RWPE2 (cell line): Measurements from ENCODE around the gene RHOV.
"Not testable (repeated sequence)": the region's sequence is repeated elsewhere in the genome, so short reads cannot be mapped to it uniquely, and the experiment has no call there.

ENCODE experiments used
- ATAC-seq: fragments of 200-7000 bp; cut with Tn5 transposase; 3 replicates; pipeline ENCODE4 v1.9.1; 2021; ENCODE audit warnings: low read depth
- DNase-seq: peaks from one replicate; pipeline ENCODE4 v3.0.0-alpha.2; 2020; ENCODE audit warnings: low spot score
- H3K27ac ChIP-seq: fragments of 450-650 bp; 2 replicates; pipeline ENCODE4 v1.5.1; 2017; ENCODE audit warnings: mild to moderate bottlenecking; ENCODE audit not compliant: poor library complexity, severe bottlenecking
- H3K27me3 ChIP-seq: fragments of 250-450 bp; sonication (Bioruptor Pico); 2 replicates; pipeline ENCODE4 v1.5.1; 2021; ENCODE audit warnings: mild to moderate bottlenecking, moderate library complexity; ENCODE audit not compliant: insufficient read depth, poor library complexity, severe bottlenecking
- H3K36me3 ChIP-seq: fragments of 250-450 bp; sonication (Bioruptor Pico); 2 replicates; pipeline ENCODE4 v1.5.1; 2020; ENCODE audit warnings: low read depth, mild to moderate bottlenecking, moderate library complexity
- H3K4me1 ChIP-seq: fragments of 250-450 bp; sonication (Bioruptor Pico); 2 replicates; pipeline ENCODE4 v1.5.1; 2021; ENCODE audit warnings: mild to moderate bottlenecking, moderate library complexity; ENCODE audit not compliant: insufficient read depth, poor library complexity, severe bottlenecking
- H3K4me3 ChIP-seq: fragments of 250-450 bp; sonication (Bioruptor Pico); 2 replicates; pipeline ENCODE4 v1.5.1; 2021; ENCODE audit warnings: mild to moderate bottlenecking, moderate library complexity; ENCODE audit not compliant: severe bottlenecking
- H3K9me3 ChIP-seq: fragments of 250-450 bp; sonication (Bioruptor Pico); 2 replicates; pipeline ENCODE4 v1.5.1; 2021; ENCODE audit warnings: mild to moderate bottlenecking, moderate library complexity; ENCODE audit not compliant: severe bottlenecking
- TF ChIP-seq, protein P1 (sequence below): fragments of 450-650 bp; IDR thresholded peaks from one replicate; pipeline ENCODE4 v1.5.1; 2017; ENCODE audit warnings: mild to moderate bottlenecking, moderate library complexity; ENCODE audit not compliant: poor library complexity, severe bottlenecking

RHOV gene

DNA sequence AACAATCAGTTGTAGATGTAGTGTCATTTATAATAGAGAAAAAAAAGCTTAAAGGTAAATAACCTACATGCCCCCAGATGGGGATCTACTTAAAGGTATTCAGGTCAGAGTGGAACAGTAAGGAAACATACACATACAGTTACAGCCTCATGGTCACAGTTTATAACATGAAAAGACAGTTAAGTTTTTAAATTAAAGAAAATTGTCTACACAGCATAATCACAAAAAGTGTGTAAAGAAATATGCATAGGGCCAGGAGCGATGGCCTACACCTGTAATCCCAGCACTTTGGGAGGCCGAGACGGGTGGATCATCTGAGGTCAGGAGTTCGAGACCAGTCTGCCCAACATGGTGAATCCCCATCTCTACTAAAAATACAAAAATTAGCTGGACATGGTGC, 6.8 kb downstream of the RHOV start:
- Histone ChIP-seq H3K4me3 (no peak overlapping the region), H3K27ac (no peak overlapping the region), H3K4me1 (peaks cover 21% of the 10 kb centered on the region), H3K36me3 (no peaks in the 10 kb centered on the region), H3K9me3 (no peaks in the 10 kb centered on the region), H3K27me3 (no peaks in the 10 kb centered on the region)
- no peak for ATAC-seq
- TF ChIP-seq, protein P1, sequence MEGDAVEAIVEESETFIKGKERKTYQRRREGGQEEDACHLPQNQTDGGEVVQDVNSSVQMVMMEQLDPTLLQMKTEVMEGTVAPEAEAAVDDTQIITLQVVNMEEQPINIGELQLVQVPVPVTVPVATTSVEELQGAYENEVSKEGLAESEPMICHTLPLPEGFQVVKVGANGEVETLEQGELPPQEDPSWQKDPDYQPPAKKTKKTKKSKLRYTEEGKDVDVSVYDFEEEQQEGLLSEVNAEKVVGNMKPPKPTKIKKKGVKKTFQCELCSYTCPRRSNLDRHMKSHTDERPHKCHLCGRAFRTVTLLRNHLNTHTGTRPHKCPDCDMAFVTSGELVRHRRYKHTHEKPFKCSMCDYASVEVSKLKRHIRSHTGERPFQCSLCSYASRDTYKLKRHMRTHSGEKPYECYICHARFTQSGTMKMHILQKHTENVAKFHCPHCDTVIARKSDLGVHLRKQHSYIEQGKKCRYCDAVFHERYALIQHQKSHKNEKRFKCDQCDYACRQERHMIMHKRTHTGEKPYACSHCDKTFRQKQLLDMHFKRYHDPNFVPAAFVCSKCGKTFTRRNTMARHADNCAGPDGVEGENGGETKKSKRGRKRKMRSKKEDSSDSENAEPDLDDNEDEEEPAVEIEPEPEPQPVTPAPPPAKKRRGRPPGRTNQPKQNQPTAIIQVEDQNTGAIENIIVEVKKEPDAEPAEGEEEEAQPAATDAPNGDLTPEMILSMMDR, result no peak
- no peak for DNase-seq

DNA sequence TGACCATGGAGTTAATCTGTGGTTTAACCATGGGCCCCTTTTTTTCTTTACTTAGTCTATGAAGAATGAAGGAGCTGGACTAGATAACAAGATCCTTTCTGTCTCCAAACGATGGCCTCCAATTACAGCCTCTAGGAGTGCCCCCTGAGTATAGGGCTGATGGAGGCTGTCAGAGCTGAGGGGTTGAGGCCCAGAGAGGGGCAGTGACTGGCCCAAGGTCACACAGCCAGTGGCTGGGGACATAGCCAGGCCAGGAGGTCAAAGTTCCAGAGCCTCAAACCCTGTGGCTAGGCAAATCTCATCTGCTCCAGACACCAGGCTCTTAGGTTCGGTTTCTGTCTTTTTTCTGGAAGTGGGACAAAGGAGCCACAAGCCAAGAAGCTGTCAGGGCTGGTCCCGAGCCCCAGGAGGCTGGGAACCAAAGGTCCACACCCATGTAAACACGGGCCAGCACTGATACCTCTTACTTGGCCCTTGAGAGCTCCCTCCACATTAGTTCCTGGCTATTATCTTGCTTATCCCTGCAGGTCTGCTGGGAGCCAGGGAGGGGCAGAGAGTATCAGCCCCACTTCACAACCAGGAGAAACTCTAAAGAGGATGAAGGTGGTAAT, 10.3 kb downstream of the RHOV start:
- peaks cover 16% of the 10 kb centered on the region for H3K4me1 ChIP-seq
- peaks cover 2% of the 10 kb centered on the region; the same call in 1 of the 2 replicates for H3K36me3 ChIP-seq
- TF ChIP-seq, protein P1, result no peak
- ATAC-seq, result no peak
- no peak overlapping the region for H3K27ac ChIP-seq
- no peaks in the 10 kb centered on the region for H3K27me3 ChIP-seq
- H3K9me3 ChIP-seq, result no peaks in the 10 kb centered on the region
- no peak overlapping the region for H3K4me3 ChIP-seq
- no peak for DNase-seq

DNA sequence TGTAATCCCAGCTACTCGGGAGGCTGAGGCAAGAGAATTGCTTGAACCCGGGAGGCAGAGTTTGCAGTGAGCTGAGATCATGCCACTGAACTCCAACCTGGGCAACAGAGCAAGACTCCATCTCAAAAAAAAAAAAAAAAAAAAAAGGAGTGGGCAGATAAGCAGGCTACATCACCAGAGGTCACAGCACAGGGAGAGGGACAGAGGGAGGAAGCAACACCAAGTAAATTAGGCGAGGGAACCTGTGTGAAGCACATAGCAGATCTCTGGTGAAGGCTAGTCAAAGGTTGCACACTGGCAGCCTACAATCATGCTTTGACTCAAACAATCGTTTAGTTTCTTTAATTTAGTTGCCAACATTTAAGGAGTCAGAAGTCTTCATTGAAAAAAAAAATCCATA, 12.9 kb downstream of the RHOV start:
- H3K4me3 ChIP-seq, DNase-seq, H3K27me3 ChIP-seq, H3K9me3 ChIP-seq, ATAC-seq: not testable (repeated sequence)
- Histone ChIP-seq H3K27ac (peak overlapping the region; percentile 2), H3K4me1 (peaks cover 11% of the 10 kb centered on the region), H3K36me3 (peaks cover 18% of the 10 kb centered on the region)

DNA sequence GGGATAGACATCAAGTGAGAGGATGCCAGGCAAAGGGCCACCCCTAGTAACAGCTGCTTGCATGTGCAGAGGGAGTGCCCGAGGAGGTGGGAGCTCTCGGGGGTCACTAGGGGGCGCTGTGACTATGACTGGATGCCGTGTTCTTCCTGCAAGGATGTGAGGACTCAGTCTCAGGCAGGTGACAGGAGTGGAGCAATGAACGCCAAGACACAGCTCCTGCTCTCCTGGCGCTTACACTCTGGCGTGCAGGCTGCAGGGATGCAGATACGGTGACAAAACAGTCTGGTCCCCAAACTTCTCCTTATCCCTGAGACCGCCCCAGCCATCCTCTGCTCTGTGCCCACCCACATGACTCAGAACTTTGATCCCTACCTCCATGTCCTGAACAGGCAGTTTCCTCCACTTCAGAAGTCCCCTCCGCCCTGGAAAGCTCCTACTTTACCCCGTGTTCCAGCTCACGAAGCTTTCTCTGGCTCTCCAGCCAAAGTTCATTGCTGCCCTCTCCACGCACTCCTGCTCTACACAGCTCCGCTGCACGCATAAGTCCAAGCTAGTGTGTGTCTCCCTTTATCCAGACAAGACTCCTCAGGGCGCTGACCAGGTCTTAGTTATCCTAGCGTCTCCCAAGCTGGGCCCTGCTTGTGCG, 14.7 kb downstream of the RHOV start:
- no peaks in the 10 kb centered on the region for H3K9me3 ChIP-seq
- ATAC-seq, result peak; percentile 71
- TF ChIP-seq, protein P1, result peak; percentile 96
- no peaks in the 10 kb centered on the region for H3K27me3 ChIP-seq
- peaks cover 6% of the 10 kb centered on the region for H3K4me1 ChIP-seq
- H3K27ac ChIP-seq, result no peak overlapping the region
- H3K36me3 ChIP-seq, result peaks cover 34% of the 10 kb centered on the region
- peak; percentile 91 for DNase-seq
- no peak overlapping the region for H3K4me3 ChIP-seq

DNA sequence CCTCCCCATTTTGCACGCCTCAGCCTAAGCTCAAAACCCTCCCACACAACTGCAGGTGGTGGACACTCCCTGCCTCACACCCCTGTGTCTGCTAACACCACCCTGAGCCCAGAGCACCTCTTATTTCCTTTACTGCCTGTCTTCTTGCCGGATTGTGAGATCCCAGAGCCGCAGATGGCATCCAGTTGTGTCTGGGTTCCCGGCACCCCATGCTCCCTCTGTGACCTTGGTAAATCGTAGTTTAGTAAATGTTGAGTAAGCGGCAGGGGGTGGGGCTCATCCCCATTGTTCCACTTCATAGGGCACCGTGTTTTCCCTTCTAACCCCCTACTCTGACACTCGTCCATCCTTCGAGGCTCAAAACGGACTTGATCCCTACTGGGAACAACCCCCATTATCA, 15.3 kb downstream of the RHOV start:
- peaks cover 6% of the 10 kb centered on the region for H3K4me1 ChIP-seq
- no peaks in the 10 kb centered on the region for H3K27me3 ChIP-seq
- H3K36me3 ChIP-seq, result peaks cover 41% of the 10 kb centered on the region
- H3K27ac ChIP-seq, result no peak overlapping the region
- ATAC-seq (no peak), DNase-seq (no peak)
- TF ChIP-seq, protein P1, result no peak
- H3K9me3 ChIP-seq, result no peaks in the 10 kb centered on the region
- no peak overlapping the region for H3K4me3 ChIP-seq
